ENCODE results near the gene FAM180B. TPM values are rescaled to one million over a fixed set of nuclear protein-coding genes. Genes with fewer than 3 reads are reported as not detected.

Gene FAM180B
- total and polyA plus RNA-seq, 10 of the 15 experiments (the other 5 are each of a cell fraction or from before 2014, with no cell fraction given): 0.04 to 0.34 TPM; not detected in 8

DNA sequence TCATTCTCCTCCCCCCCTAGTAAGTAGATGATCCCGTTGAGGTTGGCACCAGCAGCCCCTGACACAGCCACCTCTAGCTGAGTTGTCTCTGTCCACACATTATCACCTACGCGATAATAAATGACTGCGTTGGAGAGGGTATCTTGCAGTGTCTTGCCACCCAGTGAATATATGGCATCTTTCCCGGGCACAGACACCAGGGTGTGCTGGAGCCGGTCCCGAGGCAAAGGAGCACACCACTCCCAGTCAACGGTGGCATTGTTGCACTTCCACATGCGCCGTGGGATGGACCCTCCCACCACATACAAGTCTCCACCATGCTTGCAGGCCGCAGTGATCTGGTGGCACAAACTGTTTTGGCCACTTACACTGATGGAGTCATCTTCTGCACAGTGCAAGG, 13.2 kb upstream of the FAM180B start (continued):
- TF ChIP-seq SMC3 (IDR thresholded peaks at IDR 0.05; ENCODE audit: borderline replicate concordance, low read length) (no peak), ZBTB40 (IDR thresholded peaks at IDR 0.05; ENCODE audit: borderline replicate concordance) (no peak), POU2F2 (IDR thresholded peaks at IDR 0.05; ENCODE audit: borderline replicate concordance, low read depth, low read length) (no peak)

- Histone ChIP-seq H3K9ac (ENCODE audit: control insufficient read depth, insufficient read depth, low read length) (peak overlapping the region; percentile 82), H3K27me3 (replicated peaks in 1 of 2; ENCODE audit: control insufficient read depth in 2 of 2, insufficient read depth in 2 of 2, low read length in 1 of 2) (no peaks in the 10 kb centered on the region), H3K9me3 (replicated peaks; ENCODE audit: control insufficient read depth, insufficient read depth, low read length) (no peaks in the 10 kb centered on the region), H3K27ac (ENCODE audit: control insufficient read depth, insufficient read depth) (no peak overlapping the region), H3K4me1 (ENCODE audit: control insufficient read depth, insufficient read depth, low read length) (peaks cover 12% of the 10 kb centered on the region), H2AFZ (ENCODE audit: control insufficient read depth, low read depth, low read length) (no peak overlapping the region), H3K4me2 (ENCODE audit: control insufficient read depth, insufficient read depth) (peak overlapping the region; percentile 88), H4K20me1 (ENCODE audit: control insufficient read depth, insufficient read depth) (0 out of 2 replicates have a peak, but pooled peaks cover under 1% of the 10 kb centered on the region), H3K4me3 (peak overlapping the region; percentile 90), H3K36me3 (ENCODE audit: control insufficient read depth in 2 of 2, insufficient read depth in 2 of 2, low read length in 1 of 2) (peaks cover 10 to 31% of the 10 kb centered on the region in 2 experiments), H3K79me2 (ENCODE audit: control insufficient read depth, insufficient read depth, low read length) (peaks cover 36% of the 10 kb centered on the region)
- BruUV-seq (replicated peaks): no TSS peak
- no peak for ATAC-seq
- in situ Hi-C loops (cut with MboI): no loop called here
- ChIA-PET POLR2A (interaction anchor here (1.0 to 2.0 kb wide), 2 partner anchors 12 to 29 kb away, joined by 3 to 16 read pairs; partner anchors contain the start of gene PTPMT1), RAD21 (ENCODE audit: unreplicated experiment) (interaction anchor here (0.9 to 2.6 kb wide), 4 partner anchors 11 to 270 kb away, joined by 3 to 5 read pairs (median 4); partner anchors contain the start of gene NUP160), SMC1A (ENCODE audit: uncharacterized antibody, unreplicated experiment) (interaction anchor here (0.5 to 2.5 kb wide), 8 partner anchors 10 to 138 kb away, joined by 3 to 9 read pairs (median 4); partner anchors contain the start of genes AGBL2, CELF1 and PTPMT1), CTCF (interaction anchor here (0.8 to 1.3 kb wide), 3 partner anchors 12 to 167 kb away, joined by 3 to 4 read pairs (median 3); partner anchors contain the start of gene PTPMT1)
- TF ChIP-seq MAX (IDR thresholded peaks at IDR 0.05; ENCODE audit: low read depth, low read length): no peak
- no peak for FAIRE-seq
- intact Hi-C loops (cut with micrococcal nuclease; ENCODE audit: unreplicated experiment): no loop called here
- 77% methylated on average over 13 of the region's 13 CpGs for WGBS (ENCODE audit: insufficient coverage, insufficient replicate concordance, low lambda C conversion rate, missing lambda C conversion rate)
- no peak for DNase-seq (ENCODE audit: low read depth, low spot score)
These were observed 8.9 kb upstream of the FAM180B start for GRCh38 chr11:47577460-47578041.

Data from GM12878 (cell line).